Stimulated activated CD8-positive, alpha-beta memory T cell treated with anti-CD3 and anti-CD28 coated beads, Interleukin-4, amount 100 ng/mL, for 4 hours (primary cell): ENCODE measurements around the gene ZNF274.
"Not testable (repeated sequence)": the region's sequence is repeated elsewhere in the genome, so short reads cannot be mapped to it uniquely, and the experiment has no call there.

ENCODE experiments used
- DNase-seq, 2 donors: peaks; one replicate each; pipeline ENCODE4 v3.0.0-alpha.2; 2020; ENCODE audit warnings: low read depth in 2 of 2, low spot score in 1 of 2

Gene ZNF274

GRCh38 chr19:58182989-58183816 lies at the start of gene ZNF274:
Gene ZNF274, plus strand, starts transcription at chr19:58183061. Its CDS starts 905 bp downstream, at chr19:58183966.
- DNase-seq: peak; percentile 81 to 86

GRCh38 chr19:58134244-58134643 lies 48.6 kb upstream of the ZNF274 start:
- no peak for DNase-seq

GRCh38 chr19:58145849-58146248 lies 37.0 kb upstream of the ZNF274 start:
- no peak for DNase-seq

GRCh38 chr19:58147475-58147874 lies 35.4 kb upstream of the ZNF274 start:
- not testable (repeated sequence) for DNase-seq

- peak; percentile 83 to 90 for DNase-seq
These were observed 32.4 kb upstream of the ZNF274 start, which contains the start of gene ZNF329 for GRCh38 chr19:58150328-58150921. Gene ZNF329, minus strand, starts transcription at chr19:58150789. Its CDS starts 21,286 bp downstream, at chr19:58129503.

- no peak for DNase-seq
These were observed 29.5 kb upstream of the ZNF274 start for GRCh38 chr19:58153386-58153785.

GRCh38 chr19:58154287-58154678 lies 28.6 kb upstream of the ZNF274 start:
- DNase-seq: no peak

GRCh38 chr19:58154679-58155648 lies 27.9 kb upstream of the ZNF274 start:
- DNase-seq: peak; percentile 93 to 98

GRCh38 chr19:58157045-58157728 lies 25.7 kb upstream of the ZNF274 start:
- no peak for DNase-seq

GRCh38 chr19:58166268-58166667 lies 16.6 kb upstream of the ZNF274 start:
- no peak for DNase-seq

GRCh38 chr19:58166708-58167280 lies 16.1 kb upstream of the ZNF274 start:
- no peak for DNase-seq

- no peak for DNase-seq
These were observed 12.0 kb upstream of the ZNF274 start for GRCh38 chr19:58170860-58171259.

- peak; percentile 32 to 33 for DNase-seq
These were observed 822 bp upstream of the ZNF274 start for GRCh38 chr19:58181902-58182576.

GRCh38 chr19:58182577-58182988 lies 278 bp upstream of the ZNF274 start:
- DNase-seq: peak; percentile 63 to 74

GRCh38 chr19:58183817-58184215 lies 955 bp downstream of the ZNF274 start:
- DNase-seq: no peak

- no peak for DNase-seq
These were observed 14.2 kb downstream of the ZNF274 start for GRCh38 chr19:58196901-58197616.

GRCh38 chr19:58203814-58204475 lies 21.1 kb downstream of the ZNF274 start:
- no peak for DNase-seq

GRCh38 chr19:58204566-58204965 lies 21.7 kb downstream of the ZNF274 start:
- no peak for DNase-seq

- DNase-seq: no peak
These were observed 26.7 kb downstream of the ZNF274 start for GRCh38 chr19:58209577-58209976.
